ENCODE measurements around the gene GALNTL6.

DNA sequence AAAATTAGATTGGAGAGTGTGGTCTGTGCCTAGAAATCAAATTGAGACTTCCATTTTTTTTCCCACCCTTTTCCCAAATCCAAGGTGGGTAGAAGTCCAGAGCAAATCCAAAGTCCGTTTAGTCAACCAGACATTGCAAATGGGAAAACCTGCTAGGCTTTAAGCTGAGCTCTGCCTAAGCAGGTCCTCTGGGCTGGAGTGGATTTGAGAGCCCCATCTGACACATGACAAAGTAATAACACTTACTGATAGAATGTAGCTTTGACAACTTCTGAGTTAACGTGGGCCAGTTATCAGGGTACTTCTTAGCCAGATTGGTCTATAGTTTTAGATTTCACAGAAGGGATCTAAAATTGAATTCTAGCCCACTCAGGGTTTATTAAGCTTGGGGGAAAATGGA is 242.3 kb downstream of the GALNTL6 start:
- TF ChIP-seq, protein P1, sequence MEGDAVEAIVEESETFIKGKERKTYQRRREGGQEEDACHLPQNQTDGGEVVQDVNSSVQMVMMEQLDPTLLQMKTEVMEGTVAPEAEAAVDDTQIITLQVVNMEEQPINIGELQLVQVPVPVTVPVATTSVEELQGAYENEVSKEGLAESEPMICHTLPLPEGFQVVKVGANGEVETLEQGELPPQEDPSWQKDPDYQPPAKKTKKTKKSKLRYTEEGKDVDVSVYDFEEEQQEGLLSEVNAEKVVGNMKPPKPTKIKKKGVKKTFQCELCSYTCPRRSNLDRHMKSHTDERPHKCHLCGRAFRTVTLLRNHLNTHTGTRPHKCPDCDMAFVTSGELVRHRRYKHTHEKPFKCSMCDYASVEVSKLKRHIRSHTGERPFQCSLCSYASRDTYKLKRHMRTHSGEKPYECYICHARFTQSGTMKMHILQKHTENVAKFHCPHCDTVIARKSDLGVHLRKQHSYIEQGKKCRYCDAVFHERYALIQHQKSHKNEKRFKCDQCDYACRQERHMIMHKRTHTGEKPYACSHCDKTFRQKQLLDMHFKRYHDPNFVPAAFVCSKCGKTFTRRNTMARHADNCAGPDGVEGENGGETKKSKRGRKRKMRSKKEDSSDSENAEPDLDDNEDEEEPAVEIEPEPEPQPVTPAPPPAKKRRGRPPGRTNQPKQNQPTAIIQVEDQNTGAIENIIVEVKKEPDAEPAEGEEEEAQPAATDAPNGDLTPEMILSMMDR (IDR thresholded peaks at IDR 0.05) = no peak
- no peak for TF ChIP-seq EZH2 (IDR thresholded peaks at IDR 0.05; ENCODE audit: borderline replicate concordance, insufficient read depth, low read depth, low read length, poor library complexity, severe bottlenecking)
